Measurements from ENCODE around the gene GDPD4. TPM values are rescaled to one million over a fixed set of nuclear protein-coding genes. Genes with fewer than 3 reads are reported as not detected.

Gene GDPD4
- total and polyA plus RNA-seq, 10 of the 15 experiments (the other 5 are each of a cell fraction or from before 2014, with no cell fraction given), result 0.23 TPM; not detected in 9

- Histone ChIP-seq H3K9me3 (replicated peaks; ENCODE audit: control insufficient read depth, insufficient read depth, low read length) (no peaks in the 10 kb centered on the region), H2AFZ (ENCODE audit: control insufficient read depth, low read depth, low read length) (no peak overlapping the region), H4K20me1 (ENCODE audit: control insufficient read depth, insufficient read depth) (no peaks in the 10 kb centered on the region), H3K4me1 (ENCODE audit: control insufficient read depth, insufficient read depth, low read length) (no peaks in the 10 kb centered on the region), H3K4me2 (ENCODE audit: control insufficient read depth, insufficient read depth) (no peak overlapping the region), H3K27ac (ENCODE audit: control insufficient read depth, insufficient read depth) (no peak overlapping the region), H3K36me3 (ENCODE audit: control insufficient read depth in 2 of 2, insufficient read depth in 2 of 2, low read length in 1 of 2) (no peaks in the 10 kb centered on the region), H3K27me3 (replicated peaks in 1 of 2; ENCODE audit: control insufficient read depth in 2 of 2, insufficient read depth in 2 of 2, low read length in 1 of 2) (no peaks in the 10 kb centered on the region; a peak in 2 of 4 replicates), H3K4me3 (no peak overlapping the region), H3K79me2 (ENCODE audit: control insufficient read depth, insufficient read depth, low read length) (no peaks in the 10 kb centered on the region), H3K9ac (ENCODE audit: control insufficient read depth, insufficient read depth, low read length) (no peak overlapping the region)
- ChIA-PET POLR2A (no interaction called here), RAD21 (ENCODE audit: unreplicated experiment) (no interaction called here), CTCF (no interaction called here), SMC1A (ENCODE audit: uncharacterized antibody, unreplicated experiment) (no interaction called here)
- TF ChIP-seq CHD4 (IDR thresholded peaks at IDR 0.05), result no peak
- no peak for TF ChIP-seq BHLHE40 (IDR thresholded peaks at IDR 0.05; ENCODE audit: borderline replicate concordance in 1 of 2, low read depth in 2 of 2, low read length in 1 of 2)
- TF ChIP-seq RCOR1 (conservative IDR thresholded peaks at IDR 0.05; ENCODE audit: low read depth, low read length), result no peak
- TF ChIP-seq ZNF207 (IDR thresholded peaks at IDR 0.05; ENCODE audit: borderline replicate concordance), result no peak
- no peak for TF ChIP-seq E2F4 (IDR thresholded peaks at IDR 0.05; ENCODE audit: low read depth, low read length)
- no peak for TF ChIP-seq ZBTB33 (IDR thresholded peaks at IDR 0.05)
- no peak for TF ChIP-seq CEBPB (IDR thresholded peaks at IDR 0.05; ENCODE audit: borderline replicate concordance in 1 of 2, low read depth in 2 of 2, low read length in 2 of 2)
- no peak for TF ChIP-seq EP300 (IDR thresholded peaks at IDR 0.05; ENCODE audit: borderline replicate concordance in 1 of 2, control insufficient read depth in 1 of 2, low read depth in 2 of 2, low read length in 2 of 2)
- no peak for DNase-seq (ENCODE audit: low read depth, low spot score)
- no peak for ATAC-seq
- in situ Hi-C loops (cut with MboI), result no loop called here
- BruUV-seq (replicated peaks), result no TSS peak
- FAIRE-seq, result no peak
- intact Hi-C loops (cut with micrococcal nuclease; ENCODE audit: unreplicated experiment), result no loop called here
- 29% methylated on average over 9 of the region's 9 CpGs for WGBS (ENCODE audit: insufficient coverage, insufficient replicate concordance, low lambda C conversion rate, missing lambda C conversion rate)
These were observed 134.3 kb downstream of the GDPD4 start for GRCh38 chr11:77167111-77167626.

Other genes starting within 250 kb of the GDPD4 start
- 0.11 TPM in 1 of 2 replicates, not detected in the other for gene CAPN5, start 234.7 kb downstream of the GDPD4 start, total RNA-seq (2014; rRNA removed)
- gene CAPN5, start 234.7 kb downstream of the GDPD4 start, total RNA-seq (2014; rRNA removed; fragmentation: Illumina TruSeq; extraction: Trizol), result not detected in 2 replicates
- gene CAPN5, start 234.7 kb downstream of the GDPD4 start, total RNA-seq (2021), result 0.19 and 0.33 TPM in 2 replicates
- gene CAPN5, start 234.7 kb downstream of the GDPD4 start, polyA plus RNA-seq (2011; rRNA removed), result 0.06 and 0.07 TPM in 2 replicates
- 0.07 and 0.19 TPM in 2 replicates for gene CAPN5, start 234.7 kb downstream of the GDPD4 start, polyA plus RNA-seq (2014; fragmentation: Illumina TruSeq; extraction: Trizol)
- gene CAPN5, start 234.7 kb downstream of the GDPD4 start, polyA plus RNA-seq (2014; fragmentation: Nextera tagmentation; extraction: Ambion mirVana), result under 1 TPM in 1 of 2 experiments, not detected in 1; 0.02 TPM
- gene CAPN5, start 234.7 kb downstream of the GDPD4 start, polyA plus RNA-seq (2014; rRNA removed), result 0.10 TPM in 1 of 2 replicates, not detected in the other
- gene CAPN5, start 234.7 kb downstream of the GDPD4 start, polyA plus RNA-seq (2016; fragmentation: Nextera tagmentation; extraction: Ambion mirVana), result under 1 TPM; 0.04 TPM
- not detected in 2 replicates for gene OMP, start 198.8 kb downstream of the GDPD4 start, total RNA-seq (2014; rRNA removed)
- gene OMP, start 198.8 kb downstream of the GDPD4 start, total RNA-seq (2014; rRNA removed; fragmentation: Illumina TruSeq; extraction: Trizol), result not detected in 2 replicates
- not detected in 2 replicates for gene OMP, start 198.8 kb downstream of the GDPD4 start, total RNA-seq (2021)
- gene OMP, start 198.8 kb downstream of the GDPD4 start, polyA plus RNA-seq (2011; rRNA removed), result not detected in 2 replicates
- not detected in 2 replicates for gene OMP, start 198.8 kb downstream of the GDPD4 start, polyA plus RNA-seq (2014; fragmentation: Illumina TruSeq; extraction: Trizol)
- gene OMP, start 198.8 kb downstream of the GDPD4 start, polyA plus RNA-seq (2014; fragmentation: Nextera tagmentation; extraction: Ambion mirVana), result not detected
- not detected in 2 replicates for gene OMP, start 198.8 kb downstream of the GDPD4 start, polyA plus RNA-seq (2014; rRNA removed)
- not detected for gene OMP, start 198.8 kb downstream of the GDPD4 start, polyA plus RNA-seq (2016; fragmentation: Nextera tagmentation; extraction: Ambion mirVana)
- gene MYO7A, start 173.4 kb downstream of the GDPD4 start, total RNA-seq (2014; rRNA removed), result not detected in 2 replicates
- gene MYO7A, start 173.4 kb downstream of the GDPD4 start, total RNA-seq (2014; rRNA removed; fragmentation: Illumina TruSeq; extraction: Trizol), result not detected in 2 replicates
- gene MYO7A, start 173.4 kb downstream of the GDPD4 start, total RNA-seq (2021), result 0.21 and 0.24 TPM in 2 replicates
- 0.04 TPM in 1 of 2 replicates, not detected in the other for gene MYO7A, start 173.4 kb downstream of the GDPD4 start, polyA plus RNA-seq (2011; rRNA removed)
- 0.01 TPM in 1 of 2 replicates, not detected in the other for gene MYO7A, start 173.4 kb downstream of the GDPD4 start, polyA plus RNA-seq (2014; fragmentation: Illumina TruSeq; extraction: Trizol)
- gene MYO7A, start 173.4 kb downstream of the GDPD4 start, polyA plus RNA-seq (2014; fragmentation: Nextera tagmentation; extraction: Ambion mirVana), result not detected
- gene MYO7A, start 173.4 kb downstream of the GDPD4 start, polyA plus RNA-seq (2014; rRNA removed), result 0.04 TPM in 1 of 2 replicates, not detected in the other
- gene MYO7A, start 173.4 kb downstream of the GDPD4 start, polyA plus RNA-seq (2016; fragmentation: Nextera tagmentation; extraction: Ambion mirVana), result not detected
- 108 and 131 TPM in 2 replicates for gene PAK1, start 172.4 kb upstream of the GDPD4 start, total RNA-seq (2014; rRNA removed)
- gene PAK1, start 172.4 kb upstream of the GDPD4 start, total RNA-seq (2014; rRNA removed; fragmentation: Illumina TruSeq; extraction: Trizol), result 108 and 112 TPM in 2 replicates
- 119 and 121 TPM in 2 replicates for gene PAK1, start 172.4 kb upstream of the GDPD4 start, total RNA-seq (2021)
- 321 and 332 TPM in 2 replicates for gene PAK1, start 172.4 kb upstream of the GDPD4 start, polyA plus RNA-seq (2011; rRNA removed)
- gene PAK1, start 172.4 kb upstream of the GDPD4 start, polyA plus RNA-seq (2014; fragmentation: Illumina TruSeq; extraction: Trizol), result 162 and 181 TPM in 2 replicates
- gene PAK1, start 172.4 kb upstream of the GDPD4 start, polyA plus RNA-seq (2014; fragmentation: Nextera tagmentation; extraction: Ambion mirVana), result 10 to 100 TPM; 43.8 to 49.4 TPM
- gene PAK1, start 172.4 kb upstream of the GDPD4 start, polyA plus RNA-seq (2014; rRNA removed), result 112 and 113 TPM in 2 replicates
- 100 to 1,000 TPM in 1 of 2 experiments, 10 to 100 TPM in 1; 99.1 to 114 TPM for gene PAK1, start 172.4 kb upstream of the GDPD4 start, polyA plus RNA-seq (2016; fragmentation: Nextera tagmentation; extraction: Ambion mirVana)

All from GM12878 (cell line).